Peyer's patch (tissue), 4 donors: ENCODE data around the gene NGEF.

Experiments
- POLR2A ChIP-seq, 2 donors: fragments of 450-650 bp; IDR thresholded peaks; one replicate each; pipeline ENCODE4 v1.5.1; 2017; ENCODE audit warnings: antibody characterized with exemption in 2 of 2, mild to moderate bottlenecking in 2 of 2, moderate library complexity in 2 of 2
- TF ChIP-seq, protein P1 (sequence below), 6 experiments: fragments of 450-650 bp in 4 of 6; fragments of 200-600 bp in 2 of 6; sonication (generic) in 1 of 6; IDR thresholded peaks; one replicate each; pipeline ENCODE4 v1.5.1; 2017 to 2019; ENCODE audit warnings: antibody characterized with exemption in 6 of 6, mild to moderate bottlenecking in 3 of 6, moderate library complexity in 1 of 6

DNA sequence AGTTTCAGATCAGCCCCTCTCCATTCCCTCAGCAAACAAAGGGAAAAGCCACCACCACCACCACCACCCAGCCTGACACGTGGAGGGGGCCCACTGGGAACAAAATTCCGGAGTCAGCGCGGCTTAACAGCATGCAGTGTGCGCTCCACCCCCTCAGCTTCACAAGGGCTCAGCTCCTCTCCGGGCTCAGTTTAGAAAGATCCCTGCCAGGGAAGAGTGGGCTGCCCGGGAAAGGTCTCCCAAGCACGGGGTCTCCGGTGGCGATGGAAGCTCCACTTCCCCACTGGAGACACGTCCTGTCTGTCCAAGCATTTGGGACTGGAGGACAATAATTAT lies 87.3 kb downstream of the NGEF start:
- TF ChIP-seq, protein P1, sequence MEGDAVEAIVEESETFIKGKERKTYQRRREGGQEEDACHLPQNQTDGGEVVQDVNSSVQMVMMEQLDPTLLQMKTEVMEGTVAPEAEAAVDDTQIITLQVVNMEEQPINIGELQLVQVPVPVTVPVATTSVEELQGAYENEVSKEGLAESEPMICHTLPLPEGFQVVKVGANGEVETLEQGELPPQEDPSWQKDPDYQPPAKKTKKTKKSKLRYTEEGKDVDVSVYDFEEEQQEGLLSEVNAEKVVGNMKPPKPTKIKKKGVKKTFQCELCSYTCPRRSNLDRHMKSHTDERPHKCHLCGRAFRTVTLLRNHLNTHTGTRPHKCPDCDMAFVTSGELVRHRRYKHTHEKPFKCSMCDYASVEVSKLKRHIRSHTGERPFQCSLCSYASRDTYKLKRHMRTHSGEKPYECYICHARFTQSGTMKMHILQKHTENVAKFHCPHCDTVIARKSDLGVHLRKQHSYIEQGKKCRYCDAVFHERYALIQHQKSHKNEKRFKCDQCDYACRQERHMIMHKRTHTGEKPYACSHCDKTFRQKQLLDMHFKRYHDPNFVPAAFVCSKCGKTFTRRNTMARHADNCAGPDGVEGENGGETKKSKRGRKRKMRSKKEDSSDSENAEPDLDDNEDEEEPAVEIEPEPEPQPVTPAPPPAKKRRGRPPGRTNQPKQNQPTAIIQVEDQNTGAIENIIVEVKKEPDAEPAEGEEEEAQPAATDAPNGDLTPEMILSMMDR (IDR thresholded peaks at IDR 0.05) = no peak
- TF ChIP-seq POLR2A (IDR thresholded peaks at IDR 0.05) = no peak
